NCI-H2029 (cell line): Measurements from ENCODE around the gene EXOSC2.
"Not testable (repeated sequence)": the region's sequence is repeated elsewhere in the genome, so short reads cannot be mapped to it uniquely, and the experiment has no call there.

Experiments used
- DNase-seq: peaks from one replicate; lab custom pipeline; 2025; lab: John Stamatoyannopoulos, UW

EXOSC2 gene

DNA sequence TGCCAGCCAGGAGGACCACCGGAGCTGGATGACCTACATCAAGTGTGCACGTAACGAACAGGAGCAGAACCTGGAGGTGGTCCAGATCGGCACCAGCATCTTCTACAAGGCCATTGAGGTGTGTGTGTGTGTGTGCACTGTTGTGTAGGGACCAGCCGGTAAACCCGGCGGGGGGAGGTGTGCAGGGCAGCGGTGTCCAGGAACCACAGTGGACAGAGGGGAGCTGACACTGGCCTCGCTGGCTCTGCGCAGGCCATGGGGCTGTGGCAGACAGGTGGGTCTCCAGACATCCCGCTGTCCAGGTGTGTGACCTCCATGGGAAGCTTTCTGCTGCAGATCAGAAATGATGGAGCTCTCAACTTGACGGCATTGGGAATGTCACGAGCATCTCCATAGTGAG, 25.4 kb upstream of the EXOSC2 start:
- no peak for DNase-seq

DNA sequence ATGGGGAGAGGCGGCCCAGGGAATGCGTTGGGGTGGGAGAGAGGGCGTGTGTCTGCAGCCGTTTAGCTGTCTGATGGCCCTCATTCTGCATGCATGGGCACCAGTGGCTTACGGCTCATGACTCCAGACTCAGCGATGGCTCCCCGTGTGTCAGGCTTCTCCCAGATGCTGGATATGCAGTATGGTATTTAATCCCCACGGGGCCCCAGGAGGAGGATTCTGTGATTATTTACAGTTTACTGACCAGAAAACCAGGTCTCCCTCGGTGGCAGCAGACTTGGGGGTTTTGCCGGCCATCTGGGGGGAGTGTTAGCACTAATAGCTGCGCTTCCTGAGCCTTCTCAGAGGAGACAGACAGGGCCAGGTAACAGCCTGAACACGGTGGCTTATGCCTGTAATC, 24.9 kb upstream of the EXOSC2 start:
- no peak for DNase-seq

DNA sequence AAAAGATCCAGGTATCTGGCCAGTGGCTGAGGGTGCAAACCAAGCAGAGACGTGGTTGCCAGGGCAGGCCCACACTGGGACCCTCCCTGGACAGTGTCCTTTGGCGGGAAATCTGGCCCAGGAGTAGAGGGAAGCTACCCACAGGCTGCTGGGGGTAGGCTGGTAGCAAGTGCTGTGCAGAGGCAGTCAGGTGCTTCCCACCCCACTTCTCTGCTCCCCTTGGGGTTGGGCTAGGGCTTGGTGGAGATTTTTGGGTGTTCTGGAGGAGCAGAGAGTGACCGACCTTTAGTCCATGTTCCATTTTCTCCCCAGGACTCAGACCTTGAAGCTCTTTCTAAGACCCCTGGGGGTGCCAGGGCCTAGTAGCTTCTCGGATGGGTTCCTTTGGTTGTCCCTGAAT, 23.6 kb upstream of the EXOSC2 start:
- DNase-seq: no peak

DNA sequence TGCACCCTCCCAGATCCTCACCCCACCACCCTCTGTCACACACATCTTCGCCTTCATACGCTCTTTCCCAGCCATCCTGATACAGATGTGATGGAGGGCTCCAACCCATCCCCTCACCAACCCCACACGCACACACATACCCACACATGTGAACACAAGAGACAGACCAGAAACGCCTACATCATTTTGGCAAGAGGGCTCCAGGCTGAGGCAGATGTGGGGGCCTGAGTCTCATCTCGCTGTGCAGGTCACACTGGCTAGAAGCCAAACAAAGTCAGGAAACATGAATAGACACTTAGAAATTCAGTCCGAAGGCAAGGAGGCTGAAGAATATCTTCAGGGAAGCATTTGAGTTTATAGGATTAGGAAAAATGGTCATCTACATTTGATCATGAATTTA, 22.9 kb upstream of the EXOSC2 start:
- DNase-seq: no peak

DNA sequence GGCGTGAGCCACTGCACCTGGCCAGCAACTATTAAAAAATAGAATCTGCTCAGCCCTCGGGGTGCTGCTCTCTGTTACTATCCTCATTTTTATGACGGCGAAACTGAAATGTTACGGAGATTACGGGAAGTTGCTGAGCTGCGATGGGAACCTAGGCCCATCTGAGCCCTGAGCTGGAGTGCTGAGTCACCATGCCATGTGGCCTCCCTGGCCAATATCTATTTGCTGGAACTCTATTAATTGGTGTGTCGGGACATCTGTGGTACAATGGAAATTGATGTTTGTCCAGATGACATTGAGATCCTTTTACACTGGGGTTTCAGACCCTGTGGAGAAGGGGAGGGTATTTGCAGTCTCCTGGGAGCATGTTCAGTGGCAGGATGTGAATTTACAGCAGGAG, 21.1 kb upstream of the EXOSC2 start:
- DNase-seq: no peak

DNA sequence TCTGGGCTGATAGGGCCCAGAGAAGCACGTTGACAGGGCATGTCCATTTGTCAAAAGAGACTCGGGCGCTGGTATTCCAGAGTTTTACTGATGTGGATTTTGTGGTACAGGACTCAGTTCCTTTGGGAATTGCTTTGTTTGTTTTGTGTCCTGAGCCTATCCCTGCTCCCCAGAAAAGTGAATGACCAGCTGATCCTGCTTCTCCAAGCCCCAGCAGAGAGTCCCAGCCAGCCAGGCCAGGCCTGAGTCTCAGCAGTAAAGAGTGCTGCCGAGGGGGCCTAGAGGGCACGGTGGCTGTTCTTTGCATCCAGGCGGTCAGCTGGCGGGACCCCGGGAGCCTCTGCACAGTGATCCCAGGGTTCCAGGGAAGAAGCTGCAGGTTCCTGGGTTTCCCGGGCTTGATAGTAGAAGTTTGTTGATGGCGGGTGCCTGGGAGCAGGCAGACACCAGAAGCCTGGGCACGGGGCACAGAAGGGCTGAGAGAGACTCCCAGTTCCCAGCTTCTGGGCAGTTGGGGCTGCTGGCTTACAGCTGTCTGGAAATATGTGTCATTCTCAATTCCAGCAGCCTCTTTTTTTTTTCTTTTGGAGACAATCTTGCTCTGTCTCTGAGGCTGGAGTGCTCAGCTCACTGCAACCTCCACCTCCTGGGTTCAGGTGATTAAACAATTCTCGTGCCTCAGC, 20.5 kb upstream of the EXOSC2 start:
- DNase-seq: no peak

DNA sequence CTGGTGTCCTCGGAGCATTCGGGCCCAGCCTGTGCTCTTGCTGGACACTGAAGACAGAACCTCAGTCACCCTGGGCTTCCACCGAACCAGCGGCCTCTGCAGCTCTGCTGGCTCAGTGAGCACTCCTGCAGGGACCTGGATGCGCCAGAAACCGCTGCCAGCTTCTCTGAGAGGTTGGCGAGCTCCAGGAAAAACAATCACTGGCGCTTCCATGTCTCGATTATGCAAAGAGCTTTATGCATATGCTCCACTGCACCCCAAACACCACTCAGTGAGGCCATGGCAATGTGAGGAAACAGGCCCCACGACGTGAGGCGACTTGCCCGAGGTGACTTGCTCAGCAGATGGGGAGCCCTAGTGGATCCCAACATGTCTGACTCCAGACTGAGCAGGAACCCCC, 18.2 kb upstream of the EXOSC2 start:
- DNase-seq: no peak

DNA sequence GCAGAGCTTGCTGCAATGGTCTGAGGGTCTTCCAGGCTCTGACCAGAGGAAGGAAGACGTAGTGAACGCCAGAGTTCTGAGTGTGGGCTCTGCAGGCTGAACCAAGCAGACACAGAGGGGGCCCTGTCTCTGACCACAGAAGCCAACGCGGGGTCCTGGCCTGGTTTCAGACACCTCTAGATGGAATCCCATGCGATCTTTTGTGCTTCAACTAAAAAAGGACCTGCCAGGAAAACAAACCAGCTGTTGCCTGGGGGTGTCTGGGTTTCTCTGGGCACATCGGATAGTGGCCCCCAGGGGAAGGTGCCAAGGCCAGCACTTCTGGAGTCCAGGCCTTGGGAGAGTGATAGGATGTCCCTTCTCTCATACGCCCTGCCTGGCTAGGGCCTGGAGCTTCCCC, 16.3 kb upstream of the EXOSC2 start:
- DNase-seq: no peak

DNA sequence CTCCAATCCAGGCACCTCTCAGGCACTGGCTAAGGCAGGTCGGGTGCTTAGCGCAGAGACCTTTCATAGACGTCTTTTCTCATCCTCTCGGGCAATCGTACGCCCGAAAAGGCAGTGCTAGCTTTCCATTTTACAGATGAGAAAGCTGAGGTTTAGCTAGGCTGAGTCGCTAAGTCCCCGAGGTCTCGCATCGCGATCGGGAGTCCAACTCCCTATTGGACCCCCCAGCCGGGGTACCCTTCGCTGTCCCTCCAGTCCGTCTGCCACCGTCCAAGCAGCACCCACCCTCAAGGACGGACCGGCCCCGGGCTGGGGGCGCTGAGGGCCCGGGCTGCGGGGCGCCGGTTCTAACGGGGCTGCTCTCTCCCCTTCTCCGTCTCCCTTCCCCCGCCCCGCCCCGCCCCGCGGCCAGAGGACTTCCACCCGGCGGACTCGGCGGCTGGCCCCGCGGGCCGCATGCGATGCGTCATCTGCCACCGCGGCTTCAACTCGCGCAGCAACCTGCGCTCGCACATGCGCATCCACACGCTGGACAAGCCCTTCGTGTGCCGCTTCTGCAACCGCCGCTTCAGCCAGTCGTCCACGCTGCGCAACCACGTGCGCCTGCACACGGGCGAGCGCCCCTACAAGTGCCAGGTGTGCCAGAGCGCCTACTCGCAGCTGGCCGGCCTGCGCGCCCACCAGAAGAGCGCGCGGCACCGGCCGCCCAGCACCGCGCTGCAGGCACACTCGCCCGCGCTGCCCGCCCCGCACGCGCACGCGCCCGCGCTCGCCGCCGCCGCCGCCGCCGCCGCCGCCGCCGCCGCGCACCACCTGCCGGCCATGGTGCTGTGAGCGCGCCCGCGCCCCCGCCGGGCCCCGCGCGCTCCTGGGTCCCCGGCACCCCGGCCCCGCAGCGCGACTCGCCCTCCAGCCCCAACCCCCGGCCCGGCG, 12.5 kb upstream of the EXOSC2 start:
- peak; percentile 70 for DNase-seq

DNA sequence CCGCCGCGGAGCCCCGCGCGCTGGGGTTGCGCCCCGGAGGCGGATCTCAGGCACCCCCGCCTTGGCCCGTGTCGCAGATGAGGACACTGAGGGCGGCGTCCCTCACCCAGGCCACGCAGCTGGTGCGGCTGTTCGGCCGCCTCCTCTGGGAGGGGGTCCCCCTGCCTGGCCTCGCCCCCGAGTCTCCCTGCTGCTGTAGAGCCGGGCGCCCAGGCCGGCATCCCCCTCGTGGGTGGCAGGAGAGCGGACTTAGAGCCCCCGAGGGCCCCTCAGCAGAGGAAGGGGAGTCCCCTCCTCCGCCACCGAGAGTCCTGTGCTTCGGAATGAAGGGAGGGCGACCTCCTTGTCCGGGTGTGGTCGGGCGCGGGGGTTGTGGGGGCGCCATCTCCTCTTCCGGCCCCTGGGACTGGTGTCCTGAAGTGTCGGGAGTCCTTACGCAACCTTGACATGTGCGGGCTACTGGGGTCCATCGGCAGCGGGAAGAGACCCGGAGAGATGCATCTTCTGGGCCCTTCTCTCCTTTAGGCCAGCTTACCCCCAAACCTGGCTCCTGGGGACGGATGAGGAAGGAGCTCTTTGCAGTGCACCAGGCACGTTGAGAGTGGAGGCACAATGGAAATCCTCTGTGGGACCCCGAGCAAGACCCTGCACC, 11.7 kb upstream of the EXOSC2 start:
- no peak for DNase-seq

DNA sequence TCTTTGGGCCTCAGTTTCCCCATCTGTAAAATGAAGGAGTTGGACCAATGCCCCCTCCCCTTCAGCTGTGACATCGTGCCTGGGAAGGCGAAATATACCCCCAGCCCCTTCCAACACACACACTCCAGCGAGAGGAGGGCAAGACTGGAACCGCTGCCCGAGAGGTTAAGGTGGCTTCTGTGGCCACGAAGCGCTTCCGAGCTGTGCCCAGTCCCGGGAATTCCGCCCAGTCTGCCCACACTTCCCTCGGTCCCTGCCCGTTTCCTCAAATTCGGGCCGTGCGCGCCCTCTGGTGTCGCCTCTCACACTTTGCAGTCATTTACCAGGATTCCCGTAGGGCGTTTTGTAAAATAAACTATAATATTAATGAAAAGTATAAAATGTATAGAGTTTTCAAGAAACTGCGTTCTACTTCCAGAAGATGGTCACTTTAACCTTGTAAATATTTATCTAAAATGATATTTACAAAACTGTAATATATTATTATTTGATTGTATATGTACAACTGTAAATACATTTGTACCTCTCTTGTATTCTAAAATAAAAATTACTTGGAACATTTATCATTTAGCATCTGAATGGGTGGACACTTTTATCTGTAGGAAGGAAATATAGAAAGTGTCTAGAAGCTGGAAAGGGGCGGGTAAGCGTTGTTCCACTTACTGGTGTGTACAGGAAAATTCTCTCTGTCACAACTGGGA, 11.0 kb upstream of the EXOSC2 start:
- peak; percentile 77 for DNase-seq

DNA sequence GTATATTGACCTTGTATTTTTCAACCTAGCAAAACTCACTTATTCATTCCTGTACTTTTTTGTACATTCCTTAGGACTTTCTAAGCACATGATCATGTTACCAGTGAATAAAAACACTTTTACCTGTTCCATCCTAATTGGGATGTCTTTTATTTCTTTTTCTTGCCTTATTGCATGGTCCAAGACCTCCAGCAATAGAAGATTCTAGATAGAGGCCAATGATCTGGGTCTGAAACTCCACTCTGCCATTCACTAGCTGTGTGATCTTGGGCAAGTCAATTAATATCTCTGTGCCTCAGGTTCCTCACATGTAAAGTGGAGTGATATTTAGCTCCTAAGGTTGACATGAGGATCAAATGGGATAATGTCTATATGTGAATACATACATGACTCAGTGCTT, 8.5 kb upstream of the EXOSC2 start:
- no peak for DNase-seq

DNA sequence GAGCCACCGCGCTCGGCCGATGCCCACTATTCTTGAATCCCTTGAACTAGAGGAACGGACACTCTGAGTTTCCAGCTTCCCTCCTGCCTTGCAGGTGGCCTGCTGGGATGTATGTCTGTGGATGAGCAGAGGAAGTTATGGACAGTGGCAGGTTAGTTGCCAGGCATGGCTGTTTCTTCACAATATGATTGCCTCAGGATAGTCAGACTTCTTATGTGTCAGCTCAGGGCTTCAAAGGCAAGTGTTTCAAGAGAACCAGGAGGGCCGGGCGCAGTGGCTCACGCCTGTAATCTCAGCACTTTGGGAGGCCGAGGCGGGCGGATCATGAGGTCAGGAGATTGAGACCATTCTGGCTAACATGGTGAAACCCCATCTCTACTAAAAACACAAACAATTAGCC, 7.6 kb upstream of the EXOSC2 start:
- not testable (repeated sequence) for DNase-seq

DNA sequence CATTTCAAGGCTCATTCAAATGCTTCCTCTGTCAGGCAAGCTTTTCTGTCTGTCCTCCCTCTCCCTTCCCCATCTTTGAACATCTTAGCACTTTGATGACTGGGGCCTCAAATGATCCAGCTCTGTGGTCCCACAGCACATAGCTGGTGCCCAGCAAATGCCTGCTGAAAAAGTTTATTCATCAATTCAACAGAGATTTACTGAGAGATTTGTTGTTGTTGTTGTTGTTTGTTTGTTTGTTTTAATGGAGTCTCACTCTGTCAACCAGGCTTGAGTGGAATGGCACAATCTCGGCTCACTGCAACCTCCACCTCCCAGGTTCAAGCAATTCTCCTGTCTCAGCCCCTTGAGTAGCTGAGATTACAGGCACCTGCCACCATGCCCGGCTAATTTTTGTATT, 6.0 kb upstream of the EXOSC2 start:
- no peak for DNase-seq

DNA sequence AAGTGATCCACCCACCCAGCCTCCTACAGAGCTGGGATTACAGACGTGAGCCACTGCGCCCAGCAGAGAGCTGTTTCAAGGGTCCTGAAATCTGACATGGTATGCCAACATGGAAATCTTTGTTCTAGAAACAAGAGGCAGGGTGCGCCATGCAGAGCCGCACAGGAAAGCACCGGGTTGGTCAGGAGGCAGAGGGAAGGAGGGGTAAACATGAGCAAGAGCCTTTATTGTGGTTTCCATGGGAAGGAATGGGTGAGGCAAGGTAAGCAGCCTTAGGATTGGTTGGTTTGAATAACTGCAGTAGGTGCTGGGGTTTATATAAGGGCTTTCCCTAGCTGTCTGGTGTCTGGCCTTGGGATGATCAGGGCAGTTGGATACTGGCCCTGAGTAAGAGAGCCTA, 5.5 kb upstream of the EXOSC2 start:
- DNase-seq: no peak

DNA sequence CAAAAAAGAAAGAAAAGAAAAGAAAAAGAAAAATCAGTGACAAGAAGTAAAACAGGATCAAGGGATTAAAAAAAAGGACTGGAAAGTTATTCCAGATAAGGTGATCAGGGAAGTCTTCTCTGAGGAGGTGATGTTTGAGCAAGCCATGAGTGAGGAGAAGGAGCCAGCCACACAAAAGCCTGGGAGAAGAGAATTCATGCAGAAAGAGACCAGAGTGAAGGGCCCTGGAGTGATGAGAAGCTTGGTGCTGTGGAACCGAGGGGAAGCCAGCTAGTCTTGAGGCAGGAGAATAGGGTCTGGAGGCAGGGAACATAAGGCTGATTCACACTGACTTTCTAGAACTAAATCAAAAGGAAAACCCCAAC, 4.0 kb upstream of the EXOSC2 start:
- DNase-seq: no peak

DNA sequence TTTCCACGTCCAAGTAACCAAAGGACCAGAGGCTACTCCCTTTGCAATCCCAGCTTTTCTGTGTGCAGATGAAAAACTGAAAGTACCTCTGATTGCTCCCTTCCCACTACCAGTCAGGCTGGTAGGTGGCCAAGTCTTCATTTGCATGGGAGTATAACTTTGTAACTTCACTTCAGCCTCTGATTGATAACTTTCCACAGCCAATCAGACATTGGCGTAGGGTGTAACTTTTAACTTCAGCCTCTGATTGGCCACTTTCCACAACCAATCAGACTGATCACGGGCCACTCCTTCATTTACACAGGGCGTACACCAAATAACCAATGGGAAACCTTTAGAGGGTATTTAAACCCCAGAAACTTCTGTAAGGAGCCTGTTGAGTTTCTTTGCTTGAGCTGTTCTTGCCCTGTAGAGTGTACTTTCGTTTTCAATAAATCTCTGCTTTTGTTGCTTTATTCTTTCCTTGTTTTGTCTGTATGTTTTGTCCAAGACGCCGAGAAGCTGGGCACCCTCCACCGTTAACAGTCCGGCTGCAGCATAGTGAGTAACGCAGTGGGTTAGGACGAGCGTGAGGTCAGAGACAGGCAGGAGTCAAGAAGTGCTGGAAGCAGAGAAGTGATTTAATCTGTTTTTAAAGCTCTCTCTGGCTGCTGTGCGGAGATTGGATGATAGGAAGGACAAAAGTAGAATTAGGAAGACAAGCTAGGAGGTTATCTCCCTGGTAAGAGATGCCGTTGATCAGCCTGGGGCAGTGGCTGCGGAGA, 3.5 kb upstream of the EXOSC2 start:
- peak; percentile 22 for DNase-seq

DNA sequence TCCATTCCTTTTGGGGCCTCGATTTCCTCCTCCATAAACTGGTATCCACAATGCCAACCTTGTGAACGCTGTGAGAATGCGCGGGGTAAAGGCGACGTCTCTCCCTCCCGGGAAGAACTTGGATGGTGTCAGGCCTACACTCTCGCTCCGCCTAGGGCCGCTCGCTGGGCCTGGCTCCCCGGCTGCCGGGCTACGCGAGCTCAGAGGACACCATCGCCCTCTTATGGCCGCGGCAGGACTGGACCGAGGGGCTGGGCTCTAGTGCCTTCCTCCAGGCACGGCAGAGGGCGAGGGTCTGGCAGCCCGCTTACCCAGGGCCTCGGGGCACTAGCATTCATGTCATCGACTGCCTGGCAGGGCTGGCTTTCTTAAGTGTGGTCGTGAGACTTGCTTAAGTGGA, 1.3 kb upstream of the EXOSC2 start:
- DNase-seq: no peak

DNA sequence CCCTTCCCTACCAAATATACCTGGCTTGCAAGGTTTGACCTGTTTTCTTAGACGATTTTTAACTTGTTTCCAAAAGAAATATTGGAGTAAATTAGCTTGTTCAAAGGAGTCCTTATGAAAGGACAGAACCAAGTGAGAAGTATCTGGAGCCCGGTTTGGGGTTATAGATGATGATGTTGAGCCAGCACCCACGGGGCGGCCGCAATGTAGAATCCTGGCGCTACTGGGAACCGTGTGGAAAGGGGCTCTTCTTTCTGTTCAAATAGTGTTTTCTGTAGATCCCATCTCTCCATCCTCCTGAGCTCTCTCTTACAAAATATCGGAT, 517 bp upstream of the EXOSC2 start:
- no peak for DNase-seq

DNA sequence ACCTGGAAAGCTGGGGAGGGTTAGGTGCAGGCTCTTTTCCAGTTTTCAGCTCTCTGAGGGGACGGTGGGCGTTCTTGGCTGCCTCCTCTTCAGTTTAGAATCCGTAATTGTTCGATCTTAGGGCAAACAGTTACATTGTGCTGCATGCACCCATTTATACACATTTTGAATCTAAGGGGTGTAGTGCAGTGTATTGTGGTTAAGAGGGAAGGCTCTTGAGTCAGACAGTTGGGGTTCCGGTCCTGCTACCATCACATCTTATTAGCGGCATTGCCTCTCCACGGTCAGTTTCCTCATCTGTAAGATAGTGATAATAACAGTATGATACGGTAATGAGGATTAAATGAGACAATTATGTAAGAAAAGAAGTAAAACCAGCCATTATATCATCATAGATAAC, 625 bp downstream of the EXOSC2 start:
- DNase-seq: no peak

DNA sequence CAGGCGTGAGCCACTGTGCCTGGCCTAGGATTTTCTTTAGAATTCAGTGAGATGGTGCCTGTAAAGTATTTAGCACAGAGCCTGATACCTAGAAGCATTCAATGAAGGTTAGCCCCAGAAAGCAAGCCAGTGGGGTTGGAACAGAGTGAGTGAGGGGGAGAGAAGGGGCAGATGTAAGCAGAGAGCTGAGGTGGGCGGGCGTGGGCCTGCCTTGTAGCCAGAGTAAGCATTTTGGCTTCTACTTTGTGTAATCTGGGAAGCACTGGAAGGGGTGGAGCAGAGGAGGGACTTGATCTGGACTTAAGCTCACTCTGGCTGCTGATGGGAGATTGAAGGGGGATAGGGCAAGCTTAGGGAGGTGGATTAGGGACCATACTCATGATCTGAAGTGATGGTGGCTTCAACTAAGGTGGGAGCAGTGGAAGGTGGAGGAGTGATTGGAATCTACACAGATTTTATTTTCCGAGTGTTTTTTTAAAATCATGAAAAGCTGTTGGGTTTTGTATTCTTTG, 2.6 kb downstream of the EXOSC2 start:
- DNase-seq: no peak

DNA sequence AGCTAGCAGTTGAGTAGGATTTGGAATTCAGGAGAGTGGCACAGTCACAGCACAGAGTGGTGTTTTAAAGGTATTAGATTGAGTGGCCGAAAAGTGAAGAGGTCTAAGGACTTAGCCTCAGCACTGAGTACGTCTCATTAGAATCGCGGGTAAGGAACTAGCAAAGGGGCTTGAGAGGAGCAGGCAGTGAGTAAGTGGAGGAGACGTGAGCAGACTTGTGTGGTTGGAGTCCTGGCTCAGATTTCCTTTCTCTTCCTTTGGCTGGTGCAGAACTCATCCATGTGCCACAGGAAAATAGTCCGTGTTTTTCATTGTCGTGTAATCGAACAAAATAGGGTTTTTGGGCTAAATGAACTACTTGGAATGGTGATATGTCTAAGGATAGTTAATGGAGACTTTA, 3.4 kb downstream of the EXOSC2 start:
- DNase-seq: no peak
